ENCODE measurements around the gene DTYMK.

Gene DTYMK

DNA sequence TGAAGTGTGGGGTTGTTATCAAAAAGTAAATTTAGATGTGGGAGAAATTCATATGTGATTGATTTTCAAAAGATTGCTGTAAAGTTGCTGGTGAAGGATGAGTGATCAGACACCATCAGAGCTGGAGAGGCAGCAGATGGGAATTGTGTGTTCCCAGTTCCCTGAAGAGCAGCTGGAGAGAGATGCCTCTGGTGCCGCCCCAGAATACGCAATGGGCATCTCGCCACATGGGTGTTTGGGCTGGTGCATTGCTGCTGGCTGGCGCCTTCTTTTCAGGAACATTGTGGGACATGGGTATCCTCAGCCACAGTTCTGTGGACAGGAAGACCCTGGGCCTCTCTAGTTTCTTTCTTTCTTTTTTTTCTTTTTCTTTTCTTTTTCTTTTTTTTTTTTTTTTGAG is 37.2 kb downstream of the DTYMK start:
- DNase-seq (ENCODE audit: low read depth in 2 of 2) = no peak

DNA sequence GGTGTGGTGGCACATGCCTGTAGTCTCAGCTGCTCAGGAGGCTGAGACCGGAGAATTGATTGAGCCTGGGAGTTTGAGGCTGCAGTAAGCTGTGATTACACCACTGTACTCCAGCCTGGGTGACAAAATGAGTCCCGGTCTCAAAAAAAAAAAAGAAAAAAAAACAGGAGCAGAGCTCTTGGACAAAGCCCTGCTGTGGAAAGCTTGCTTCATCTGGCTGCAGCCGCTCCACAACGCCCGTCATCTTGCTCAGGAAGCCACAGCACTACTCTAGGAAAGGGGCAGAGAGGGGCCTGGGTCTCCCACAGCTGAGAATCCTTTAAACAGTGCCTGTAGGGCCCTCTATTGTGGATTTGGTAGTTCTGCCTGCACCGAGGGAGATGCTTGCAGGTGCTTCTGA is 38.2 kb downstream of the DTYMK start:
- no peak for DNase-seq (ENCODE audit: low read depth in 2 of 2)

DNA sequence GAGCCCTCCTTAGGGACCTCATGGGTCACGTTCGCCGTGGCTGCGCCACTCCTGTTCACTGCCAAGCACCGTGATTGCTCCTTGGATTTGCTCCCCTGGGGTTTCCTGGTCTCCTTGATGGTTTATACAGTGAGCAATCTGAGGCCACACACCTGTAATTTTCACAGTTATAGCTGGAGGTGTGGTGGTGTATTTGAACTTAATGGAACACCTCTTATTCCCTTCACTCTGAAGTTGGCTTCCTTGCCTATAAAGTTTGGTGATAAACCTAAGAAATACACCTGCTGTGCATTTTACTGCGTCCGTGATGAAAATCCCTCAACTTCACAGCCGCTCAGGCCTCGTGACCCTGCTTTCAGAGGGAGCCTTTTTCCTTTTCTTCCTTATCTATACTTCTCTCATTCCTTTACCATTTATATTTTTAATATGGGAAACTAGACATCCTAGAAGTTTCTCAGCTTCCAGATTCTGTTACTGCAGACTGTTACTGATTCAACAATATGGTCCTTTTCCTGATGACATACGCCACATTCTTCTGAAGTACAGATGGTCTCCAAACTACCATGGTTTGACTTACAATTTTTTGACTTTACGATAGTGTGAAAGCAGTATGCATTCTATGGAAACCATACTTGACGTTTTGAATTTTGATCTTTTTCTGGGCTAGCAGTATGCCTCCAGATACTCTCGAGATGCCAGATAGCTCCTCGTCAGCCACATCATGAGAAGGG is 40.5 kb downstream of the DTYMK start:
- no peak for DNase-seq (ENCODE audit: low read depth in 2 of 2)

DNA sequence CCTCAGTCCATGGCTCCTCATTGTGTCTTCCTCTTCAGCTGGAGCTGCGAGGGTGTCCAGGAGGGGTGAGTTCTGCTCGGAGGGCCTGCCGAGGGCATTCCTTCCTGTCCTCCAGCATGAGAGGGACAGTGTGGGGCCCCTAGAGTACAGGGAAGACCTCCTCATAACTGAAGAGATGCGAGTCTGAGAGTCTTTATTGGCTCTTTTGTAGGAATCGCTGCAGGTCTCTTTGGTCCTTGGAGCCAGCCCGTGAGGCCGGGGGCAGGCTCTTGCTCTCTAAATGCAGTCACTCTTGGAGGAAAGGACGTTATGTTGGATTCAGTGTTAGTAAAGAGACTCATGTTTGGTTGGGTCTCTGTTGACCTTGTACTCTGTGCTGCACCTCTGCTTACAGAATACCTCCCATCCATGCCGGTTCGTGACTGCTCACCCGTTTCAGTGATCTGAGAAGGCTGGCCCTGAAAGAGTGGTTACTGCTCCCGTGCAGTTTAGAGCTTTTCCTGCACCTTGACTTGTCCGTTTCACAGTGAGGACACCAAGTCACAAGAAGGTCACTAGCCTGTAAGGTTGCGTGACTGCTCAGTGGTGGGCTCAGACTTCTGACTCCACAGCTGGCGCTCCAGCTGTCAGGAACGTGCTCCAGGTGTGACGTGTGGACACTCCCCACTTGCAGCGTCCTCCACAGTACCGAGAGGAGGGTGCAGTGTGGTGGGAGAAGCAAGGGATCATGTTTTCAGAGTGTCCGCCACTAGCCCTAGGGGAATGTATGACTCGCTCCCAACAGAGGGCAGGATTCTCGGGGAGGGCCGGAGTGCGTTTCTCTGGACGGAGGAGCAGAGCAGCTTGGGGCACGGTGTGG is 41.3 kb downstream of the DTYMK start:
- no peak for DNase-seq (ENCODE audit: low read depth in 2 of 2)

DNA sequence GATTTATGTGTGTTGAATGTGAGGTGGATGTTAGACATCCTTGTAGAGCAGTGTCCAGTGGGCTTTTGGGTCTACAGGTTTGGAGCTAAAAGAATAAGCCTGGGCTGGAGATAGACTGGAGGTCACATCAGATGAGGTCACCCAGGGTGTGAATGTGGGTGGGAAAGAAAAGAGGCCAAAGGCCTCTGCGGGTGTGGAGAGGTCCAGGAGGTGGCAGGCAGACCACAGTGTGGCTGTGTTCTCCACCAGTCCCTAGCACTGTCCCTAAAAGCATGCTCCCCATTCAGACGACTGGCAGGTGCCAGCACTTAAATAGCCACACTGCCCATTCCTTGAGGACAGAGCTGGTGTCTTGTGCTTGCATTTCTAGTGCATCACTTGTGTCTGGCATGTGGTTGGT is 45.0 kb downstream of the DTYMK start:
- DNase-seq (ENCODE audit: low read depth in 2 of 2) = no peak

DNA sequence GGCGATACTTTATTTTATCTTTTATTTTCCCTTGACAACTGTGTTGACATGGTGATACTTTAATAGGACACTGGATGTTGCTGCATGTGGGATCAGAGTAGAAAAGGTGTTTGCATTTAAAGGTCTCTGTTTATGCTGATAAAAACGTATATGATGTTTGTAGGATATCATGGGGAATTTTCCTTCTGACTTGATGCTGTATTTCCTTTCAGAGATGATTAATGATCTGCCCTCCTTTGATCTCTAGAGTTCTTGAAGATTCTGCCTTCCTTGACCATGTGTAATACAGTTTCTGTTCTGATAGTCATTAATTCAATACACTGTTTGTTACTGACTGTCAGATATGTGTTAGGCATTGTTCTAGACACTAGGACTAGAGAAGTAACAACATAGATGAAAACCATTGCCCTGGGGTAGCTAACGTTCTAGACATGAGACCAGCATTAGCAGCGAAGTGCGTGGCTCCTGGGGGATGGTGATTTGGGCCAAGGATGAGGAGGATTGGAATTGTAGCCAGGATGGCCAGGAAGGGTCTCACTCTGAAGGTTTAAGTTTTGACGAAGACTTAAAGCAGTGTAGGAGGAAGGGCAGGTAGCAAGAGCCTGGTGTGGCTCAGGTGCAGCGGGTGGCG is 46.3 kb downstream of the DTYMK start:
- no peak for DNase-seq (ENCODE audit: low read depth in 2 of 2)

DNA sequence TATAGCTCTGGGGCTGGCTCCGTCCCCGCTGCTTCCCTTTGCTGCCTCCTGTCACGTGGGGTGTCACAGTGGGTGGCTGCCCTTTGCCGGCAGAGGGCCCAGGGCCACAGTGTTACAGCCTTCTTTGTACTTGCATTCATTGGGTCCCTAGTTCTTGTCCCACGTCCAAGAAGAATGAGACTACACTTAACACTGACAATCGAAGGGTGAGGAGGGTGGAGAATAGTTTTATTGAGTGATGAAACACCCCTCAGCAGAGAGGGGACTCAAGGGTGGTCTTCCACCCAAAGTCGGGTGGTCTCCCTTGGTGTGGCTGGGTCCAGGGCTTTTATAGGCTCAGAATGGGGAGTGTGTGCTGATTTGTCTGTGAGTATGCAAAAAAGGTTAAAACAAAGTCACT is 47.2 kb downstream of the DTYMK start:
- no peak for DNase-seq (ENCODE audit: low read depth in 2 of 2)

DNA sequence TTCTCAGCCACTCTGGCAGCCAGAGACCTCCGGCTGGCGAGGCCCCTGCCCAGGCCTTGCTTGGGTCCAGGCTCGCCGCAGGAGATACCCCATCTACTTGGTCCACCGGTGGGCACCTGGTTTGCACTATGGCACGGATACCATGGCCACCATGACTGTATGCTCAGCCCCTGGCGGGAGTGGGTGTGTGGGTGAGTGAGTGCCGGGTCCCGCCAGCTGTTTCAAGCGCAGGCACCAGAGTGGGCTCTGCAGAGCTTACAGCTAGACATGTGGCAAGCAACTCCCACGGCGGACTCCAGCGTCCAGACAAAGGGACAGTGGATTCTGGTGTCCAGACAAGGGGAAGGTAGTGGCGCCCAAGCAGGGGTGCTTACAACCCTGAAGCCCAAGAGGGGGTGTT is 47.7 kb downstream of the DTYMK start:
- DNase-seq (ENCODE audit: low read depth in 2 of 2) = no peak

DNA sequence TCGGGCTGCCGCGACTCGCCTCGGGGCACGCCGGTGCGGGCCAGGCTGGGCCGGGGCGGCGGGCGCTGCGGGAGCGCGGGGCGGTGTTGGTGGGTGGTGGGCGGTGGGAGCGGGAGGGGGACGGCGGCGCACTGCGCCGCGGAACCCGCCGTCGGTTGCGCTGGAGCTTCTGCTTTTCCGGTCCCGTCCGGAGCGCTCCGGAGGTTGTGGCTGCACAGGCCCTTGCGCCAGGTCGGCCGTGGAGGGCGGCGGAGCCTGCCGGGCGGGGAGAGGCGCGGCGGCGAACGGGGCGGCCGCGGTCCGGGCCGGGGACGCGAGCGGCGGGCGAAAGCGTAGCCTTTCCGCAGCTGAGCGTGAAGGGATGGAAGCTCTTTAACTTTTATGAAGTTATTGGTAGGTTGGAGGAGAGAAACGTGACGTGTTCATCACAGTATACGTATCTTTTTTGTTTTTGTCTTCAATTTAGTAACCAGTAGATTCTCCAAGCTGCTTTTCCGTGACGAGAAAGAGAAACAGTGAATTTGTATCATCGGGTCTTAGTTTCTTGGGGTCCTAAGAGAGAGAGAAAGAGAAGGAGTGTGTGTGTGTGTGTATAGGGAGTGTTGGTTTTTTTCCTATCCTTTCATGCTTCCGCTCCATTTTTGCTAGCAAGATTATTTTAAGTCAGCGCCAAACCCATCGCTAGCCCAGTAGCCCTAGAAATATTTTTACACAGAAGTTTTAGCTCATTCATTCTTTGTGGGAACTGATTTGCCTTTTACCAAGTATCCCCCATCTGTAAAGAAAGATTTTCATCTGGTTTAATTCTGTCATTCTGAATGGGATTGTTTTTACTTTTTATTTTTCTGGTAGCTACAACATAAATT is 48.6 kb downstream of the DTYMK start:
- no peak for DNase-seq (ENCODE audit: low read depth in 2 of 2)

DNA sequence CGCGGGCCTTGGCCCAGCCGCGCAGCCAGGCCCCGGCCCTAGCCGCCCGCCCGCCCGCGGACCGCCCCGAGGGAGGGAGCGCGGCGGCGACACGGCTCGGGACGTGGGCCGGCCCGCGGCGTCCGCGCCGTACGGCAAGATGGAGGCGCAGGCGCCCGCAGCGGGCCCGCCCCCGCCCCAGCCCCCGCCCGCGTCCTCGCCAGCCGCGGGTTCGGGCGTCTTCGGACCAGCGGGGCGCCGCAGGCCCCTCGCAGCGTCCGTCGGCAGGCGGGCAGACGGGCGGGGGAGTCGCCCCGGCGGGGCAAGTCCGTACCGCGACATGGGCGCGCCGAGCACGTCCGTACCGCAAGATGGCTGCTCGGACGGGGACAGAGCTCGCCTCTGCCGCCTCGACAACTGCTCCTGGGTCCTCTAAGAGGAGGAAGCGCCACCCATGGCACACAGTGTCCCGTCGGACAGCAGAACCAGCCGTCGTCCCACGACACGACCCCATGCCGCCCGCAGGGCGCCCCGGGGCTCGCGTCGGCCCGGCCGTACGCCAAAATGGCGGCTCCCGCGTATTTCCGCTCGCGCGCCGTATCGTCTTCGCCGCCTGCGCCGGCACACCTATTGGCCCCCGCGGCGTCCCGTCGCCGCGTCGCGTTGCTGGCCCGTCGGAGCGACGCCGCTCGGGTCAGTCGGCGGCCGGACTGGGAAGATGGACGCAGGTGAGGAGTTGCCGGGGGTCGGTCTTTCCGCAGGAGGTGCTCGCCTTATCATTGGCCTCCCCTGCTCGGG is 49.4 kb downstream of the DTYMK start, which contains the start of the genes ATG4B and THAP4:
Gene ATG4B (plus strand): TSS at position 676 of the 777 bp plus-strand sequence. CDS start 22 bp downstream, at position 698.
Gene THAP4 (minus strand): TSS at position 141 of the 777 bp plus-strand sequence. CDS start 141 bp downstream, outside the sequence.
- peak; percentile 44 for DNase-seq (ENCODE audit: low read depth in 2 of 2)

DNA sequence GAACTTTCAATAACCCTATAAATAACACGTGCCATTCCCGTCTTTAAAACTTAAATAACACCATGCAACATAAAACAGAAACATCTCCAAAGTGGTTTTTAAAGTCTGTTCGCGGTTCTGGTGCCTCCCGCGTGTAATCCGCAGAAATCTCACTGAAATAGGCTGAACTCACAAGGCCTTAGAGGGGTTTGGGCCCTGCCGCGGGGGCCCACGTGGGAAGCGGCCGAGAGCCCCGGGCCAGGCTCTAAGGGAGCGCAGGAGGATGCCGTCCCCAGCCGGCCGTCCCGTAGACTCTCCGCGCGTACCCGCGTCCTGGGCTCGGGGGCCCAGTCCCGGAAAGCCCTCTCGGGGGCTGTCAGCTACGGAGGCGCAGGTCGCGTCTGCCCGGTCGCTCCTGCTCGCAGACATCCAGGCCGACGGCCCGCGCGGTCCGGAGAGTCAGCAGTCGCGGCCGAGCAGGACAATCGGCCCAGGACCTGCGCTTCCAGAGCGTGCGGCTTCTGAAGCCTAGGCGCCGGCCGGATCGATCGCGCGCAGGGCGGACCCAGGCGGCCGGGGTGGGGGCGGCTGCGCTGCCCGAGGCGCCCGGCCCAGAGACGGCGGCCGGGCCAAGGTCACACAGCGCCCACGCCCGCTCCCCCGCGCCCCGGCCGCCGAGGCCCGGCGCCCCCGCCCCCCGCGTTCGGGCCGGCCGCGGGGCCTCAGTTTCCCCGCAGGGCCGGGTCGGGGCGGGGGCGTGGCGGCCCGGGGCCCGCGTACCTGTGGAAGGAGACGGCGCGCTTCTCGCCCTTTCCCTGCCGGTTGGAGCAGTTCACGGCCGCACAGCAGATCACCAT is 50.2 kb downstream of the DTYMK start:
- DNase-seq (ENCODE audit: low read depth in 2 of 2) = no peak

DNA sequence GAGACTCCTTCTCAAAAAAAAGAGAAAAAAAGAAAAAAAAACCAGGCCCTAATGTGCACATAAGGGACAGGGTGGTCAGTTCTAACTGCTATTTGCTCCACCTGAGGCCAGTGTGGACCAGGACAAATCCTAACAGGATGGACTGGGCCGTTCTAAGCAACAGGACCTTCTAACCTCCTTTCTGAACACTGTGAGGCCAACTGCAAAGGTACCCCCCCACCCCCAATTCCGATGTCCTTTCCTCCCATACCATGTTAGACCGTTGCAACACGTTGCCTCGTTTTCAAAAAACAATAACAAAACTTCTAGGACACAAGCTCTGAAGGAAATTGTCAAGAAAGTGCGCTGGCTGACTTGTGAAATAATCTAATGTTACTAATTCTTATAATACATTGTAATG is 50.9 kb downstream of the DTYMK start:
- no peak for DNase-seq (ENCODE audit: low read depth in 2 of 2)

DNA sequence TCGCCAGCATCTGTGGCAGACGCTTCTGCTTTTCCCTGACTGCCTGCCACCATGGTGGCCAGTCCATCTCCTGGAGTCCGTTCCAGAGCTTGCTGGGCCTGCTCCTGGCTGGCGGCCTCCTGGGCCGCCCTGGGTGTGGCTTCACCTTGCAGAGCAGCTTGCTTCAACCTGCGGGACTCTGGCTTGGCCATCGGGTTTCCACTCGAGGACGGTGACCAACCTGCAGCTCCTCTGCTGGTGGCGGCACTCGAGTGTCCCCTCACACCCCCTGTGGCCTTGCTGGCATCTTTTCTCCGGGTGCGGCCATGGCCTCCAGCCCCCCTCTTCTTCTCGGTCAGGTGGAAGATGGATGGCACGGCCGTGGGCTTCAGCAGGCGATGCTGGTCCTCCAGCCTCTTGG is 53.1 kb downstream of the DTYMK start:
- no peak for DNase-seq (ENCODE audit: low read depth in 2 of 2)

DNA sequence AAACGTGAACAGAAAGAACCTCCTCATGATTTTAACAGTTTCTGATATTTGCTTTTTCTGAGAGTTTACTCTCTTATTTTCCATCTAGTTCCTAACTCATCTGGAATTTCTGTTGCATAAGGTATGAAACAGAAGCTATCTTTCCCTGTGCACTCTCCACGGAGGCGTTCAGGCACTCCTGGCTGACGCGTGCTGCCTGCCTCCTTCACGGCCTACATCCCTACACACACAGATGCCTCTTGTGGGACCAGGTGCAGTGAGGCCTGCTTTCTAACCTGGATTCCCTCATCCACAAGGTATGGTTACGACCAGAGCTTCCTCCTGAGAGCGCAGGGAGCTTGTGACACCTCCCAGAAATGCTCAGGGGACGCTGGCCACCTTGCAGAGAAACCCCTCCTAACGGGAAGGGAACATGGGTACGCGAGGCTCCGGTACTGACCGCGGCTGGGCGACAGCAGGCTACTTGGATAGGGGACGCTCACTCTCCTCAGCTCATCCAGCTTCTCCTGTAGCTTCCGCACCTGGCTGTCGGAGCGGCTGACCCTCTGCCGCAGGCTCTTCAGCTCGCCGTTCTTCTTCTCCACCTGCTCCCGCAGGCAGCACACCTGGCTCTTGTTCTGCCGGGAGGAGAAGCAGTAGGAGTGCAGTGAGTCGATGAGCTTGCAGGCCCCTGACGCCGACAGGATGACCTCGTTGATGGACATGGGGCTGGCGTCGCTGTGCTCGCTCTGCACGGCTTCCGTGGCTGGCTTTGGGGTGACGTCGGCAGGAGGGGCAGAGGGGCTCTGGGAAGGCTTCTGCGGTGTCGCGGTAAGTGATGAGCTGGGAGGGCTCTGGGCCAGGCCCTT is 53.9 kb downstream of the DTYMK start:
- DNase-seq (ENCODE audit: low read depth in 2 of 2) = no peak

DNA sequence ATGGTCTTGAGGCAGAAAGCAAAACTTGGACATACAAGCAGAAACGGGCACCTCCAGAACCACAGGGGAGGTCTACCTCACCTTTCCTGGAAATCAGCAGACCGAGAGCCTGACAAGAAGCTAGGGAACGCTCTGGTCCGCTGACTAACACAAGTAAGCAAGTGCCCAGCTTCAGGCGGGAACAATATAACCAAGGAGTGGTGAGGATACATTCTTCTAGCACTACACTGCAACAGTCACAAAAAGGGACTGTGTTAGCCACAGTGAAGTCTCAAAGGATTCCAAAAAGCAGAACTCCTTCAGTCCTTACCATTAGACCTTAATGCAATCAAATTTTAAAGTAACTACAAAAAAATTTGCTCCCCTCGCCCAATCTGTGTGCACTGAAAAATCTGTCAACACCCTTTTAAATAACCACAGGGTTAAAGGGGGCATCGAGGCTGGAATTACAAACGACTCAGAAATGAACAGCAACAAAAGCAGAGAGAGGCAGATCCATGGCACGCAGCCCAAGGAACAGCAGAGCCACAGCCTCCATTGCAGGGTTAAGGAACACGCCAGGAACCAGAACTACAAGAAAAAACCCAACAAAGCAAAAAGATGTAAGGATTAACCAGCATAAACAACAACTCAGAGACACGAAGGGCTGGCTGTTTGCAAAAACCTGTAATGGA is 56.7 kb downstream of the DTYMK start:
- DNase-seq (ENCODE audit: low read depth in 2 of 2) = no peak

DNA sequence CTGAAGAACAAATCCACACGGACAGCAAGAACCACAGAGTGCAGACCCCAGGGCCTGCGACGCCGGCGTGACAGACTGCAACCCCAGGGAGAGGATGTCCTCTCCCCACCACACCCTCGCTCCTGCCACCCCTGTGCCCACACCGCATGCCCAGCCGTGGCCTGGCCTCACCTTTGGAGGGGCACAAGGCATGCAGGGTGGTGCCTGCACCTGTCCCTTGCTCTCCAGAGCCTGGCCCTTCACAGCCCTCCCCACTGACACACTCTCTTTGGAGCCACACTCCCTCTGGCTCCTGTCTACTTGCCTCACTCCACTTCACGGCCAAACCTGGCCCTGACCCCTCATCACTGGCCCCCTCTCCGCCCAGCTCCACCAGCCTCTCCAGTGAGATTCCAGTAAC is 58.9 kb downstream of the DTYMK start:
- no peak for DNase-seq (ENCODE audit: low read depth in 2 of 2)
